Astrocyte (in vitro differentiated cells and primary cell): ENCODE measurements around the gene INO80B.

Experiments
- EZH2 ChIP-seq: IDR thresholded peaks from 2 replicates; pipeline ENCODE4 v1.6.1; 2012; ENCODE audit warnings: mild to moderate bottlenecking, low read length, inconsistent platforms; ENCODE audit not compliant: insufficient read depth
- TF ChIP-seq, protein P1 (sequence below): IDR thresholded peaks from 2 replicates; pipeline ENCODE4 v1.5.1; 2011; ENCODE audit warnings: low read depth, mild to moderate bottlenecking, inconsistent platforms, low read length, moderate library complexity; ENCODE audit not compliant: insufficient read depth

GRCh38 chr2:74481961-74482800, 27.3 kb downstream of the INO80B start:
- TF ChIP-seq, protein P1, sequence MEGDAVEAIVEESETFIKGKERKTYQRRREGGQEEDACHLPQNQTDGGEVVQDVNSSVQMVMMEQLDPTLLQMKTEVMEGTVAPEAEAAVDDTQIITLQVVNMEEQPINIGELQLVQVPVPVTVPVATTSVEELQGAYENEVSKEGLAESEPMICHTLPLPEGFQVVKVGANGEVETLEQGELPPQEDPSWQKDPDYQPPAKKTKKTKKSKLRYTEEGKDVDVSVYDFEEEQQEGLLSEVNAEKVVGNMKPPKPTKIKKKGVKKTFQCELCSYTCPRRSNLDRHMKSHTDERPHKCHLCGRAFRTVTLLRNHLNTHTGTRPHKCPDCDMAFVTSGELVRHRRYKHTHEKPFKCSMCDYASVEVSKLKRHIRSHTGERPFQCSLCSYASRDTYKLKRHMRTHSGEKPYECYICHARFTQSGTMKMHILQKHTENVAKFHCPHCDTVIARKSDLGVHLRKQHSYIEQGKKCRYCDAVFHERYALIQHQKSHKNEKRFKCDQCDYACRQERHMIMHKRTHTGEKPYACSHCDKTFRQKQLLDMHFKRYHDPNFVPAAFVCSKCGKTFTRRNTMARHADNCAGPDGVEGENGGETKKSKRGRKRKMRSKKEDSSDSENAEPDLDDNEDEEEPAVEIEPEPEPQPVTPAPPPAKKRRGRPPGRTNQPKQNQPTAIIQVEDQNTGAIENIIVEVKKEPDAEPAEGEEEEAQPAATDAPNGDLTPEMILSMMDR: no peak
- TF ChIP-seq EZH2: no peak
